GM21529 (cell line): ENCODE results near the gene LYPLA2.
"Not testable (repeated sequence)": the region's sequence is repeated elsewhere in the genome, so short reads cannot be mapped to it uniquely, and the experiment has no call there.

Source experiments
- ATAC-seq: cut with Tn5 transposase; IDR thresholded peaks from one replicate; pipeline ENCODE4 v1.9.1; 2021; ENCODE audit not compliant: unreplicated experiment

The LYPLA2 gene

DNA sequence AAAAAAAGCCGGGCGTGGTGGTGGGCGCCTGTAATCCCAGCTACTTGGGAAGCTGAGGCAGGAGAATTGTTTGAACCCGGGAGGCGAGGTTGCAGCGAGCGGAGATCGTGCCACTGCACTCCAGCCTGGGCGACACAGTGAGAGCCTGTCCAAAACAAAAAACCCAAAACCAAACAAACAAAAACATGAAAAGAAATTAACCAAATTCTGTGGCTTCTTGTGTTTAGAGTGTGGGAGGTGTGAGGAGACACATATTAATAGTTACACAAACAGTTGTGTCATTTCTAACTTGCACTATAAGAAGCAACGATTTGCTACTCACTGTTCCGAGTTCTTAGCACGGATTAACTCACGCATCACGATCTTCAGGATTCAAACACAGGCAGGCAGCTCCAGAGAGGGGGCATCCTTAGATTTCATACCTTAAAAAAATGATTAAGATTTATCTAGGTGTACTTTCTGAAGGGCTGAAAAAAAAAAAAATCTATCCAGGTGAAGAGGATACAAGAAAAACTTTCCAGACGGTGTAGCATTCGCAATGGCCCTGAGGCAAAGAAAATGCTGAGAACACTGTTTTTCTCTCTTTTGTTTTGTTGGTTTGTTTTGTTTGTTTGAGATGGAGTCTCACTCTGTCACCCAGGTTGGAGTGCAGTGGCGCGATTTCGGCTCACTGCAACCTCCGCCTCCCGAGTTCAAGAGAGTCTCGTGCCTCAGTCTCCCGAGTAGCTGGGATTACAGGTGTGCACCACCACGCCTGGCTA is 35.0 kb downstream of the LYPLA2 start:
- peak; percentile 50 for ATAC-seq

- ATAC-seq, result not testable (repeated sequence)
Observed at GRCh38 chr1:23826590-23826989, 35.6 kb downstream of the LYPLA2 start.

DNA sequence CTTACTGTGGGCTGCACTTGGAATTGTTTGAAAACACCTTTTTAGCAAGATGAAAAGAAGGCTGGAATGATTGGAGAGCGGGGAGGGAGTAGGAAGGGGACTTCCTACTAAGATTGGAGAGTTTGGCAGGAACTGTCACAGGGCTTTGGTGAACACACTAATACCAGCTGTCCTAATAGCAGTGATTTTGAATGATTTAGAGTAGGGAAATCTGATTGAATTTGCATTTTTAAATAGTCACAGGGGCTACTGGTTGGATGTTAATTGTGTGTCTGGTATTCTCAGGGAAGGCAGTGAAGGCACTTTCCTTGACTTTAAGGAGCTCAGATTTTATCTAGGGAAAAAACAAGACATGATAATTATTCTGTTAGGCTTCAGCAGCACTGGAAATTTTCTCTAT is 36.8 kb downstream of the LYPLA2 start:
- ATAC-seq, result no peak

DNA sequence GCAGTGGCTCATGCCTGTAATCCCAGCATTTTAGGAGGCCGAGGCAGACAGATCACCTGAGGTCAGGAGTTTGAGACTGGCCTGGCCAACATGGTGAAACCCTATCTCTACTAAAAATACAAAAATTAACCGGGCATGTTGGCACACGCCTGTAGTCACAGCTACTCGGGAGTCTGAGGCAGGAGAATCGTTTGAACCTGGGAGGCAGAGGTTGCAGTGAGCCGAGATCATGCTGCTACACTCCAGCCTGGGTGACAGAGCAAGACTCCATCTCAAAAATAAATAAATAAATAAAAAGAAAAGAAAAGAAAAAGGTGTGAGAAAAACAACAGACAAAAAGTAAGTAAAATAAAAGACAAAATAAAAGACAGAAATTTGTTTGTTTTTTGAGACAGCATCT is 43.2 kb downstream of the LYPLA2 start:
- ATAC-seq, result not testable (repeated sequence)

- no peak for ATAC-seq
Observed at GRCh38 chr1:23836037-23836436, 45.1 kb downstream of the LYPLA2 start.

- ATAC-seq, result no peak
Observed at GRCh38 chr1:23837908-23838307, 47.0 kb downstream of the LYPLA2 start.

DNA sequence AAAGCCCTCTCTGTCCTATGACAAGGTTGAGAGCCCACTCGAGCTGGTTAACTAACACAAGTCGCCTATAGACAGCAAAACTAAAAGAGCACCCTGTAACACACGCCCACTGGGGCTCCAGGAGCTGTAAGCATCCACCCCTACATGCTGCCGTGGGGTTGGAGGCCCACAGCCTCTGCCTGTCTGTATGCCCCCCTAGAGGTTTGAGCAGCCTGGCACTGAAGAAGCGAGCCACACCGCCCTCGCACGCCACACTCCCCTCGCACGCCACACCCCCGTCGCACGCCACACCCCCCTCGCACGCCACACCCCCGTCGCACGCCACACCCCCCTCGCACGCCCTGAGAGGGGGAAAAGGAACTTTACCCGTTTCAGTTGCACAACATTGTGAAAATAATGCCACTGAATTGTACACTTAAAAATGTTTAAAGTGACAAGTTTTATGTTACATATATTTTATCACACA is 47.5 kb downstream of the LYPLA2 start:
- peak; percentile 61 for ATAC-seq

DNA sequence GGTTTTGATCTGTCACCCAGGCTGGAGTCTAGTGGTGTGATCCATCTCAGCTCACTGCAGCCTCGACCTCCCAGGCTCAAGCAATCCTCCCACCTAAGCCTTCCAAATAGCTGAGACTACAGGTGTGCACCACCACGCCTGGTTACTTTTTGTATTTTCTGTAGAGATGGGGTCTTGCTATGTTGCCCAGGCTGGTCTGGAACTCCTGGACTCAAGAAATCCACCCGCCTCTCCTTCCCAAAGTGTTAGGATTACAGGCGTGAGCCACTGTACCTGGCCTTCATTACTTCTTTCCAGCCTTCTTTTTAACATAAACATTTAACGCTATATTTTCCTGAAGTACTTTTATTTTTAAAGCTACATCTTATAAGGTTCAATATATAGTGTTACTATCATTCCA is 52.7 kb downstream of the LYPLA2 start:
- no peak for ATAC-seq
